Measurements from ENCODE around the gene ATP8A2. TPM values are rescaled to one million over a fixed set of nuclear protein-coding genes. Genes with fewer than 3 reads are reported as not detected.

The ATP8A2 gene
- total RNA-seq, 4 donors from 2014 or later: 0.16 to 0.54 (median 0.26) TPM

DNA sequence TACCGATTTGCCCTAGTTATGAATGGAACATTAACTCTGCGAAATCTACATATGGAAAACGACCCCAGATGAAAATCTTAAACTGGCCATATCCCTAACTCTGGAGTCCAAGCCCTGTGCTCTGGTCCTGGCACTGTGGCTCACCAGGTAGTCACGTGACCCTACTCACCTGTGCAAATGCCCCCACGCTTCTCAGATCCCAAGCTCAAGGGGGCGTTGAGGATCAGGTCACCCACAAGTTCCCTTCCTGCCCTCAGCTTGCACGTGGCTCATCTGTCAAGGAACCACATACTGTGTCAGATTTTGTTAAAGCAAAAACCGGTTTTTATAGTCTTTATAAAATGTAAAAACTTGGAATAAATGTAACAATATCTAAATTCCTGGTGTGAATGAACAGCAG lies 356.0 kb downstream of the ATP8A2 start:
- no peaks in the 10 kb centered on the region for H3K27me3 ChIP-seq
- 71 to 72% methylated on average over 3 to 8 of the region's 8 CpGs for WGBS, 2 donors (ENCODE audit: low coverage in 1 of 2)
- H3K4me3 ChIP-seq: no peak overlapping the region
- no peaks in the 10 kb centered on the region for H3K9me3 ChIP-seq
- no peaks in the 10 kb centered on the region for H3K4me1 ChIP-seq
- H3K36me3 ChIP-seq: no peaks in the 10 kb centered on the region
- no peak for ATAC-seq
- H3K27ac ChIP-seq: no peak overlapping the region
- TF ChIP-seq CTCF (IDR thresholded peaks at IDR 0.05): no peak
- TF ChIP-seq EP300 (IDR thresholded peaks at IDR 0.05): no peak
- no peak for TF ChIP-seq POLR2AphosphoS5 (IDR thresholded peaks at IDR 0.05)
- TF ChIP-seq POLR2A (IDR thresholded peaks at IDR 0.05): no peak

GRCh38 chr13:25729201-25729600 lies 357.4 kb downstream of the ATP8A2 start:
- H3K4me1 ChIP-seq: no peaks in the 10 kb centered on the region
- no peaks in the 10 kb centered on the region for H3K36me3 ChIP-seq
- no peak overlapping the region for H3K4me3 ChIP-seq
- no peak for ATAC-seq
- H3K9me3 ChIP-seq: no peaks in the 10 kb centered on the region
- no peaks in the 10 kb centered on the region for H3K27me3 ChIP-seq
- 80 to 84% methylated on average over 7 of the region's 7 CpGs for WGBS, 2 donors (ENCODE audit: low coverage in 1 of 2)
- H3K27ac ChIP-seq: no peak overlapping the region
- TF ChIP-seq POLR2AphosphoS5 (IDR thresholded peaks at IDR 0.05) (no peak), EP300 (IDR thresholded peaks at IDR 0.05) (no peak), CTCF (IDR thresholded peaks at IDR 0.05) (no peak)

- TF ChIP-seq CTCF (IDR thresholded peaks at IDR 0.05) (no peak), POLR2A (IDR thresholded peaks at IDR 0.05) (no peak), POLR2AphosphoS5 (IDR thresholded peaks at IDR 0.05) (no peak), EP300 (IDR thresholded peaks at IDR 0.05) (no peak)
- H3K4me3 ChIP-seq: no peak overlapping the region
- H3K27ac ChIP-seq: no peak overlapping the region
- H3K4me1 ChIP-seq: no peaks in the 10 kb centered on the region
- no peak for ATAC-seq
- 71 to 90% methylated on average over 1 to 4 of the region's 4 CpGs for WGBS, 2 donors (ENCODE audit: low coverage in 1 of 2)
- H3K36me3 ChIP-seq: no peaks in the 10 kb centered on the region
- H3K27me3 ChIP-seq: no peaks in the 10 kb centered on the region
- no peaks in the 10 kb centered on the region for H3K9me3 ChIP-seq
Measured at GRCh38 chr13:25731037-25731436, 359.3 kb downstream of the ATP8A2 start.

GRCh38 chr13:25731536-25731935 lies 359.8 kb downstream of the ATP8A2 start:
- TF ChIP-seq POLR2A (IDR thresholded peaks at IDR 0.05) (no peak), POLR2AphosphoS5 (IDR thresholded peaks at IDR 0.05) (no peak), CTCF (IDR thresholded peaks at IDR 0.05) (no peak), EP300 (IDR thresholded peaks at IDR 0.05) (no peak)
- Histone ChIP-seq H3K9me3 (no peaks in the 10 kb centered on the region), H3K27ac (no peak overlapping the region), H3K27me3 (no peaks in the 10 kb centered on the region), H3K36me3 (no peaks in the 10 kb centered on the region), H3K4me3 (no peak overlapping the region), H3K4me1 (no peaks in the 10 kb centered on the region)
- WGBS, 2 donors (ENCODE audit: low coverage in 1 of 2): 71 to 75% methylated on average over 4 of the region's 4 CpGs
- ATAC-seq: no peak

DNA sequence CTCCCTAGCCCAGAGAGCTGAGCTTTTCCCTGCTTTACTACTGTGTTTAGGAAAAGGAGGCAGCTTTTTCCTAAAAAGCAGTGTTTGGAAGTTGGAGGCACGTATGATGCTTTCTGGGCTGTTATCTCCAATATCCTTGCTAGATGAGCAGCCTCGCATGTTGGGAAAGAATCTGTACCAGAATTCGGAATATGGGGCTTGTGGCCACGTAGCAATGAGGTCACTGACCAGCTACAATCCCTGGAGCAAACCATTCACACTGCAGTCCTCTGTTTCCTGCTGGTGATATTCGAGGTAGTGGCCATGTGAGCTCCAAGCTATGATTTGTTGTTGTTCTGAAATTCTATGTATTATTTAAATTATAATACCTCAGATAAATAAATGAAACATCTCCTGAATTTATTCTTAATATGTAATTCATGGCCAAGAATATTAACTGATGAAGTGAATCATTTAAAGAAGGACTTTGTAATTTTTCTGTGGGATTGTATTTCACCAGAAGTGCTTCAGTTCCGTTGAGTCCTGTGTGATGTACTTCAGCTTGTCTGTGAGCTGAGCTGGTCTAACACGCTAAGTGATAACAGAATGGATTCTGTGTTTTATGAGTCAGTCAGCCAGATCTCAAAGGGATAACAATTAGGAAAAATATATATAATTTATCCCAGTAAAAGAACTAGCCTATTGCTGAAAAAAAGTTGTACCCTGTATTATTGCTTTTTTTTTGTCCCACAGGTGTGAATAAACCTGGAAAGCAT lies 360.5 kb downstream of the ATP8A2 start:
- Histone ChIP-seq H3K27me3 (no peaks in the 10 kb centered on the region), H3K4me1 (no peaks in the 10 kb centered on the region), H3K36me3 (no peaks in the 10 kb centered on the region), H3K27ac (no peak overlapping the region), H3K4me3 (no peak overlapping the region), H3K9me3 (no peaks in the 10 kb centered on the region)
- WGBS, 2 donors (ENCODE audit: low coverage in 1 of 2): 39 to 57% methylated on average over 4 to 7 of the region's 7 CpGs
- TF ChIP-seq POLR2A (IDR thresholded peaks at IDR 0.05) (no peak), POLR2AphosphoS5 (IDR thresholded peaks at IDR 0.05) (no peak), EP300 (IDR thresholded peaks at IDR 0.05) (no peak), CTCF (IDR thresholded peaks at IDR 0.05) (no peak)
- no peak for ATAC-seq
